PFSK-1 (cell line): ENCODE measurements around the gene IL1R1.

Source experiments
- FOXP2 ChIP-seq: optimal IDR thresholded peaks from 2 replicates; pipeline ENCODE3; 2011; ENCODE audit warnings: borderline replicate concordance, control low read depth, inconsistent platforms; ENCODE audit not compliant: insufficient read depth; ENCODE audit errors: extremely low read length, extremely low read depth
- POLR2AphosphoS5 ChIP-seq: IDR thresholded peaks from 2 replicates; pipeline ENCODE4 v1.6.1; 2012; ENCODE audit warnings: low read depth, mild to moderate bottlenecking, control low read depth, low read length, moderate library complexity
- SIN3A ChIP-seq: IDR thresholded peaks from 2 replicates; pipeline ENCODE4 v1.6.1; 2012; ENCODE audit warnings: mild to moderate bottlenecking, low read length, moderate library complexity, borderline replicate concordance; ENCODE audit not compliant: insufficient read depth
- TAF1 ChIP-seq: IDR thresholded peaks from 2 replicates; pipeline ENCODE4 v1.6.1; 2012; ENCODE audit warnings: low read length, control low read depth, borderline replicate concordance; ENCODE audit not compliant: insufficient read depth
- TF ChIP-seq, protein P1 (sequence below), 2 experiments: IDR thresholded peaks; 2 replicates each; pipeline versions ENCODE4 v1.6.1 to v1.8.0; 2011 to 2012; ENCODE audit warnings: low read depth in 2 of 2, low read length in 2 of 2, control low read depth in 1 of 2, inconsistent platforms in 1 of 2, mild to moderate bottlenecking in 1 of 2, moderate library complexity in 1 of 2; ENCODE audit not compliant: insufficient read depth in 1 of 2

The IL1R1 gene

DNA sequence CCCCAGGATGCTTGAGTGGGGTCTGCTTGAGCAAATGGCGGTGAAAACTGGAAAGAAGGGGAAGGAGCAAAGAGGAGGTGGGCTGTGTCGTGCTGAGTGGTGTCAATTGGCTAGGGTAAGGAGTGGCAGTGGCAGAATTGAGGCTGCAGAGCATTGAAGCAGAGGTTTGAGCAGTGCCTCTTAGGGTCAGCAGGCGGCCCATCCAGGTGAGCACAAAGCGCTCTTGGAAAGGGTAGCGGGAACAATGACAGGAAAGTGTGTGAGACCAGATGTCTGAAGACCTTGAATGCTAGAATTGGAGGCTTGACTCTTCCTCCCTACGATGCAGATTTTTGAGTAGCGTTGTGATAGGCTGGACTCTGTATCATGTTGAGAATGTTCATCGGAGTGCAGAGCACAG lies 39.3 kb upstream of the IL1R1 start:
- no peak for TF ChIP-seq TAF1
- TF ChIP-seq, protein P1, sequence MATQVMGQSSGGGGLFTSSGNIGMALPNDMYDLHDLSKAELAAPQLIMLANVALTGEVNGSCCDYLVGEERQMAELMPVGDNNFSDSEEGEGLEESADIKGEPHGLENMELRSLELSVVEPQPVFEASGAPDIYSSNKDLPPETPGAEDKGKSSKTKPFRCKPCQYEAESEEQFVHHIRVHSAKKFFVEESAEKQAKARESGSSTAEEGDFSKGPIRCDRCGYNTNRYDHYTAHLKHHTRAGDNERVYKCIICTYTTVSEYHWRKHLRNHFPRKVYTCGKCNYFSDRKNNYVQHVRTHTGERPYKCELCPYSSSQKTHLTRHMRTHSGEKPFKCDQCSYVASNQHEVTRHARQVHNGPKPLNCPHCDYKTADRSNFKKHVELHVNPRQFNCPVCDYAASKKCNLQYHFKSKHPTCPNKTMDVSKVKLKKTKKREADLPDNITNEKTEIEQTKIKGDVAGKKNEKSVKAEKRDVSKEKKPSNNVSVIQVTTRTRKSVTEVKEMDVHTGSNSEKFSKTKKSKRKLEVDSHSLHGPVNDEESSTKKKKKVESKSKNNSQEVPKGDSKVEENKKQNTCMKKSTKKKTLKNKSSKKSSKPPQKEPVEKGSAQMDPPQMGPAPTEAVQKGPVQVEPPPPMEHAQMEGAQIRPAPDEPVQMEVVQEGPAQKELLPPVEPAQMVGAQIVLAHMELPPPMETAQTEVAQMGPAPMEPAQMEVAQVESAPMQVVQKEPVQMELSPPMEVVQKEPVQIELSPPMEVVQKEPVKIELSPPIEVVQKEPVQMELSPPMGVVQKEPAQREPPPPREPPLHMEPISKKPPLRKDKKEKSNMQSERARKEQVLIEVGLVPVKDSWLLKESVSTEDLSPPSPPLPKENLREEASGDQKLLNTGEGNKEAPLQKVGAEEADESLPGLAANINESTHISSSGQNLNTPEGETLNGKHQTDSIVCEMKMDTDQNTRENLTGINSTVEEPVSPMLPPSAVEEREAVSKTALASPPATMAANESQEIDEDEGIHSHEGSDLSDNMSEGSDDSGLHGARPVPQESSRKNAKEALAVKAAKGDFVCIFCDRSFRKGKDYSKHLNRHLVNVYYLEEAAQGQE (IDR thresholded peaks at IDR 0.05; ENCODE audit: insufficient read depth in 1 of 2, low read depth in 2 of 2, low read length in 2 of 2): no peak
- TF ChIP-seq FOXP2: no peak
- no peak for TF ChIP-seq POLR2AphosphoS5
- TF ChIP-seq SIN3A: no peak

DNA sequence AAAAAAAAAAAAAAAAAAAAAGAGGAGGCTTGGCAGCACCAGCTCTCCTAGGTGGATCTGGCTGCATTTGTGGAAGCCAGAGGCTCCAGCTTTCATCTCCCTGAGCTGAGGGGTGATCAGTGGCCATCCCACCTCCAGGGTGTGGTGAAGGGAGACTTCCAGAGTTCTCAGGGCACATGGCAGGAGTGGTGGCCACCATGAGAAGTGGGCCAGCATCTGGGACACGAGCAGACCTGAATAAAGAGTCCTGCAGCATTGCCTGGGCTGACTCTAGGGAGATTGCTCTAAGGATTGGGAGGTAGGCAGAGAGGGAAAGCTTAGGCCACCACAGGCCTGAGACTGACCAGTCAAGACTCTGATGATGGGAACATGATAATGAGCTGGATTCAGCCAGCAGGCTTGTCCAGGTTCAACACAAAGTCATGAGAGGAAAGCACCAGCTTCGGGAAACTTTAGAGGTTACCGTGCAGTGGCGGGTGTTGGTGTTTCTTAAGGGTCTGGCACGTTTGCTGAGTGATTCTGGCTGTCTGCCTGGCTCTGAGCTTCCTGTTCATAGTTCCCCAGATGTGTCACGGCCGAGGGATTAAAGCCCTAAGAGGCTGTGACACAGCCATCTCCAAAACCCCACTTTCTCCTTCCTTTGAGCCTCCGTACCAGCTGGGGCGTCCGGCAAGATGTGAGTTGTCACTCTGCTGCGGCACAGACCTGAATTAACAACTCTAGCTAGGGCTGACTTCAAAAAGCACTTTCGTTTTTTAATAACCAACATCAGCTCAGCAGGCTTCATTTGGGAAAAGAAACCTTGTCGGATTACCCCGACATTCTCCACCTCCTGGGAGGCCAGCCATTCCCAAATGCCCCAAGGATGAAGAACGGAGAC lies 38.3 kb upstream of the IL1R1 start:
- TF ChIP-seq SIN3A (no peak), TAF1 (no peak), FOXP2 (no peak), POLR2AphosphoS5 (no peak)
- TF ChIP-seq, protein P1 (IDR thresholded peaks at IDR 0.05; ENCODE audit: insufficient read depth in 1 of 2, low read depth in 2 of 2, low read length in 2 of 2): no peak

DNA sequence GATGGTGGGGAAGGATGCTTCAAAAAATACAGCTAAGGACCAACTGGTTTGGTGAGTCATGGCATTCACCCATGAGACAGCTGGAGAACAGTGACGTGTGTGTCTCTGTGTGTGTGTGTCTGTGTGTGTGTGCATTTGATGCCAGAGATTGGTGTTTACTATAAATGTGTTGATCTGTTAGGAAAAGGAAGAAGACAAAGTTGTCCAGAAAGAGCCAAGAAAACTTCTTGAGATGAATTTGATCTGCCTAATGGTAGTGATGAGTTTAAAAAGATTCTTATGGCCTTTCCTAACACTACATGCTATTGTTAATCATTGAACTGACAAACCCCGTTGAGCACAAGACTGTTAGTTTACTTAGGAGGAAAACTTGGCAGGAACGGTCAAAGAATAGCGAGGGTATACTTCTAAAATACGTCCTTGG lies 36.4 kb upstream of the IL1R1 start:
- TF ChIP-seq FOXP2: no peak
- no peak for TF ChIP-seq POLR2AphosphoS5
- TF ChIP-seq TAF1: no peak
- no peak for TF ChIP-seq SIN3A
- TF ChIP-seq, protein P1 (IDR thresholded peaks at IDR 0.05; ENCODE audit: insufficient read depth in 1 of 2, low read depth in 2 of 2, low read length in 2 of 2): no peak

DNA sequence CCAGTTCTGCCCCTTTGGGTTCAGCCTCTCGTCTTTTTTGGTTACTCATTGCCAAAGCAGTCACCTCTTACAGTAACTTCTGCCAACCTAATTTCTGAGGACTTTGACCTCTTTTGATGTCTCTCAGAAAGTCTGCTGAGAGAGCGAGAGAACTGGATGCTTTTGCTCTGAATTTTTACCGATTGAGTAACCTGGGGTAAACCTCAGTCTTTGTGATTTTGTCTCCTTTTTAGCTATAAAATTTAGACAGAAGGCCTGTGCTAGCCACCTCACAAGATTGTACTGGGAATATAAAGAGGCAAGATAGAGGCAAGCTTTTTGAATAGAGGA lies 34.8 kb upstream of the IL1R1 start:
- TF ChIP-seq SIN3A (no peak), TAF1 (no peak), FOXP2 (no peak), POLR2AphosphoS5 (no peak)
- TF ChIP-seq, protein P1 (IDR thresholded peaks at IDR 0.05; ENCODE audit: insufficient read depth in 1 of 2, low read depth in 2 of 2, low read length in 2 of 2): no peak
